DMS 273 treated with DMSO at 0.1 percent for 48 hours (cell line): ENCODE measurements around the gene GAB2.
"Not testable (repeated sequence)": the region's sequence is repeated elsewhere in the genome, so short reads cannot be mapped to it uniquely, and the experiment has no call there.

Experiments used
- DNase-seq: peaks from one replicate; lab custom pipeline; 2025; lab: John Stamatoyannopoulos, UW

The GAB2 gene

GRCh38 chr11:78181185-78181584, 236.4 kb downstream of the GAB2 start:
- DNase-seq: no peak

GRCh38 chr11:78180751-78181150, 236.9 kb downstream of the GAB2 start:
- no peak for DNase-seq

- no peak for DNase-seq
Measured at GRCh38 chr11:78179459-78180071, 238.1 kb downstream of the GAB2 start.

GRCh38 chr11:78177216-78177615, 240.4 kb downstream of the GAB2 start:
- peak; percentile 50 for DNase-seq

- no peak for DNase-seq
Measured at GRCh38 chr11:78176605-78177141, 240.9 kb downstream of the GAB2 start.

- DNase-seq: not testable (repeated sequence)
Measured at GRCh38 chr11:78175862-78176261, 241.8 kb downstream of the GAB2 start.

GRCh38 chr11:78171951-78172350, 245.7 kb downstream of the GAB2 start:
- DNase-seq: no peak

- no peak for DNase-seq
Measured at GRCh38 chr11:78170874-78171549, 246.6 kb downstream of the GAB2 start.

GRCh38 chr11:78170413-78170812, 247.2 kb downstream of the GAB2 start:
- DNase-seq: no peak

GRCh38 chr11:78168539-78169477, 248.8 kb downstream of the GAB2 start:
- DNase-seq: no peak

GRCh38 chr11:78166855-78167469, 250.7 kb downstream of the GAB2 start:
- no peak for DNase-seq
